OCI-LY1 (cell line): ENCODE measurements around the gene MAGEB17.

Source experiments
- CTCF ChIP-seq: fragments of 200-600 bp; sonication (generic), shearing (Covaris generic); IDR thresholded peaks from 2 replicates; pipeline ENCODE4 v1.5.1; 2017; ENCODE audit warnings: mild to moderate bottlenecking, antibody characterized with exemption, low read length, moderate library complexity, mixed read lengths
- EZH2 ChIP-seq: fragments of 200-600 bp; sonication (generic), shearing (Covaris generic); IDR thresholded peaks from 2 replicates; pipeline ENCODE4 v1.8.0; 2017; ENCODE audit warnings: borderline replicate concordance, mixed run types, mild to moderate bottlenecking, antibody characterized with exemption, low read length, moderate library complexity, mixed read lengths

GRCh38 chrX:16145656-16146055, 21.6 kb upstream of the MAGEB17 start:
- TF ChIP-seq EZH2 (no peak), CTCF (no peak)
